PC-3 (cell line): ENCODE measurements around the gene ZBTB16. TPM values are rescaled to one million over a fixed set of nuclear protein-coding genes. Genes with fewer than 3 reads are reported as not detected.

Experiments used
- ATAC-seq: fragments of 200-7000 bp; cut with Tn5 transposase; 2 replicates; pipeline ENCODE4 v1.9.1; 2020; ENCODE audit warnings: mild to moderate bottlenecking, moderate library complexity
- BruUV-seq: library from RNA; stranded (reverse); fragments of 400-500 nt; replicated peaks from 2 replicates; lab custom pipeline; 2021; lab: Mats Ljungman, UMichigan
- CTCF ChIA-PET: fragments of 300-600 bp; sonication (Branson Sonifier 250); formaldehyde crosslinking; loops from one replicate; lab custom pipeline; 2022; ENCODE audit warnings: antibody characterized with exemption; lab: Charles Lee
- POLR2A ChIA-PET: fragments of 300-600 bp; sonication (Branson Sonifier 250); formaldehyde crosslinking; loops from one replicate; lab custom pipeline; 2022; ENCODE audit warnings: antibody characterized with exemption; ENCODE audit not compliant: unreplicated experiment; lab: Charles Lee
- DNase-seq: peaks from one replicate; pipeline ENCODE4 v3.0.0-alpha.2; 2015
- H2AFZ ChIP-seq: fragments of 300-600 bp; sonication (generic); 2 replicates; pipeline ENCODE4 v1.6.0; 2016; ENCODE audit warnings: antibody characterized with exemption, low read length
- H3F3A ChIP-seq: fragments of 300-600 bp; sonication (generic); one replicate; pipeline ENCODE4 v1.6.0; 2017; ENCODE audit warnings: antibody characterized with exemption, low read length, control low read depth, mild to moderate bottlenecking; ENCODE audit not compliant: unreplicated experiment
- H3K27ac ChIP-seq: fragments of 300-600 bp; sonication (generic); 2 replicates; pipeline ENCODE4 v1.5.1; 2016; ENCODE audit warnings: mild to moderate bottlenecking, low read length
- H3K27me3 ChIP-seq: fragments of 300-600 bp; sonication (generic); 2 replicates; pipeline ENCODE4 v1.6.1; 2016; ENCODE audit warnings: low read length, mixed read lengths
- H3K36me3 ChIP-seq: fragments of 300-600 bp; sonication (generic); 2 replicates; pipeline ENCODE4 v1.6.1; 2016; ENCODE audit warnings: low read depth, mixed run types, low read length, mixed read lengths
- H3K4me1 ChIP-seq: fragments of 300-600 bp; sonication (generic); 2 replicates; pipeline ENCODE4 v1.5.1; 2016; ENCODE audit warnings: low read length; ENCODE audit not compliant: insufficient read depth
- H3K4me2 ChIP-seq: fragments of 300-600 bp; sonication (generic); 2 replicates; pipeline ENCODE4 v1.6.0; 2016; ENCODE audit warnings: low read length
- H3K4me3 ChIP-seq: fragments of 300-600 bp; sonication (generic); 2 replicates; pipeline ENCODE4 v1.5.1; 2016; ENCODE audit warnings: mild to moderate bottlenecking, low read length, mixed read lengths
- H3K79me2 ChIP-seq: fragments of 300-600 bp; sonication (generic); 2 replicates; pipeline ENCODE4 v1.6.1; 2017; ENCODE audit warnings: low read length, mixed read lengths
- H3K9ac ChIP-seq: fragments of 300-600 bp; sonication (generic); 2 replicates; pipeline ENCODE4 v1.6.0; 2016; ENCODE audit warnings: mild to moderate bottlenecking, low read length
- H3K9me2 ChIP-seq: fragments of 300-600 bp; sonication (generic); replicated peaks from 2 replicates; pipeline ENCODE4 v1.6.1; 2016; ENCODE audit warnings: mixed run types, low read length, mixed read lengths
- H3K9me3 ChIP-seq: fragments of 300-600 bp; sonication (generic); 2 replicates; pipeline ENCODE4 v1.6.1; 2016; ENCODE audit warnings: low read length, mixed read lengths
- H4K20me1 ChIP-seq: fragments of 300-600 bp; sonication (generic); 2 replicates; pipeline ENCODE4 v1.6.1; 2016; ENCODE audit warnings: low read length, mixed read lengths
- EZH2 ChIP-seq: fragments of 300-600 bp; sonication (generic); IDR thresholded peaks from one replicate; pipeline ENCODE4 v1.6.1; 2017; ENCODE audit warnings: antibody characterized with exemption, mild to moderate bottlenecking, low read length; ENCODE audit not compliant: unreplicated experiment
- EZH2phosphoT487 ChIP-seq: fragments of 300-600 bp; sonication (generic); IDR thresholded peaks from 2 replicates; pipeline ENCODE4 v1.6.1; 2018; ENCODE audit warnings: mild to moderate bottlenecking, antibody characterized with exemption, low read length, borderline replicate concordance
- intact Hi-C: fragments of 100-400 bp; cut with micrococcal nuclease; formaldehyde crosslinking; loops from 2 replicates; pipeline ENCODE4 v1.9.0; 2023
- total RNA-seq: library from RNA; depleted of rRNA; stranded (reverse); fragments of >200 nt; gene quantifications from 2 replicates; pipeline ENCODE4 v1.2.3, GENCODE V29; 2014
- TF ChIP-seq, protein P1 (sequence below): fragments of 300-600 bp; sonication (generic); conservative IDR thresholded peaks from 2 replicates; pipeline ENCODE4 v1.5.1; 2017; ENCODE audit warnings: antibody characterized with exemption, low read depth, mild to moderate bottlenecking, low read length

Gene ZBTB16
- total RNA-seq, 1 experiment from 2014 or later: not detected

DNA sequence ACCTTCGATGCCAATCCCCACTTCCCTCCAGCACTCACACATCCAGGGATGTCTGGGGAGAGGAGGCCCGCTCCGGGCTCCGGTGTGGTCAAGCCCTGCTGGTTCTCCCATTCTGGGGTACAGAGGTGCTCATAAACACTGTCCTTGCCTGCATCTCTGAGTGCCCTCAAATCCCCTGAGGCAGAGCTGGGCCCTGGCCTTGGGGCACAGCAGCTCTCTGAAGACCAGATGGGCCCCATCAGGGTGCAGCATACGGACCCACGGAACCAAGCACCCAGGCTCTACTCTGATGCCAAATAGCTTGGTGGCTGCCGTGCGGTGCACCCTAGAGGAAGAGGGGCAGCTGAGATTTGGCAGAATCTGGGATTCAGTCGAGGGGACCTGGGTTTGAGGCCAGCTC, 201.0 kb downstream of the ZBTB16 start:
- POLR2A ChIA-PET: interaction anchor here (0.6 kb wide), 1 partner anchor 219 kb away, joined by 3 read pairs; no protein-coding TSS in a partner anchor

DNA sequence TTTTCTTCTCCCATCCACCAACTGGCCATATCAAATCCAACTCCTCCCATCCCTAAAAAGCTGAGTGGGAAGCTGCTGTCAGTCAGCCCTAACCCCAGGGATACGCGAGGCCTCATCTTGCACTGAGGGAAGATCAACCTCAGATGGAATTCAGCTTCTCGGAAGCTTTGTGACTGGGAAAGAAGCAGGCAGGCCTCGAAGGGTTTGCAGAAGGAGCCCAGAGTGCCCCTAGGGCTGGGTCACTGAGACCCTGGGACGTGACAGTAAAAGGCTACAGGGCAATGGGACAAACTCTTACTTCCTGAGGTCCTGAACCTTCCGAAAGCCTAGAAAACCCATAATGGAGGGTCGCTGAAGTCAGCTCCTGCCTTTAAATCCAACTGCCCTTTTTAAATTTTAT, 202.3 kb downstream of the ZBTB16 start:
- H3K9ac ChIP-seq: no peak overlapping the region
- no peak overlapping the region for H3K27ac ChIP-seq
- H3F3A ChIP-seq: no peaks in the 10 kb centered on the region
- H3K4me2 ChIP-seq: no peak overlapping the region
- POLR2A ChIA-PET: no interaction called here
- no peaks in the 10 kb centered on the region for H3K9me3 ChIP-seq
- H3K36me3 ChIP-seq: no peaks in the 10 kb centered on the region
- no peaks in the 10 kb centered on the region for H3K79me2 ChIP-seq
- BruUV-seq: no TSS peak
- no peak overlapping the region for H2AFZ ChIP-seq
- CTCF ChIA-PET: interaction anchor here (0.6 to 3.0 kb wide), 5 partner anchors 49 to 366 kb away, joined by 3 to 18 read pairs (median 4); no protein-coding TSS in a partner anchor
- no peak overlapping the region for H3K4me3 ChIP-seq
- ATAC-seq (no peak), DNase-seq (no peak)
- no peaks in the 10 kb centered on the region for H3K4me1 ChIP-seq
- no peaks in the 10 kb centered on the region for H3K9me2 ChIP-seq
- intact Hi-C loops: loop anchor here (1.0 to 5.0 kb wide), 5 partner anchors 225 to 954 kb away; no protein-coding TSS in a partner anchor
- no peaks in the 10 kb centered on the region for H4K20me1 ChIP-seq
- TF ChIP-seq EZH2: no peak
- TF ChIP-seq, protein P1, sequence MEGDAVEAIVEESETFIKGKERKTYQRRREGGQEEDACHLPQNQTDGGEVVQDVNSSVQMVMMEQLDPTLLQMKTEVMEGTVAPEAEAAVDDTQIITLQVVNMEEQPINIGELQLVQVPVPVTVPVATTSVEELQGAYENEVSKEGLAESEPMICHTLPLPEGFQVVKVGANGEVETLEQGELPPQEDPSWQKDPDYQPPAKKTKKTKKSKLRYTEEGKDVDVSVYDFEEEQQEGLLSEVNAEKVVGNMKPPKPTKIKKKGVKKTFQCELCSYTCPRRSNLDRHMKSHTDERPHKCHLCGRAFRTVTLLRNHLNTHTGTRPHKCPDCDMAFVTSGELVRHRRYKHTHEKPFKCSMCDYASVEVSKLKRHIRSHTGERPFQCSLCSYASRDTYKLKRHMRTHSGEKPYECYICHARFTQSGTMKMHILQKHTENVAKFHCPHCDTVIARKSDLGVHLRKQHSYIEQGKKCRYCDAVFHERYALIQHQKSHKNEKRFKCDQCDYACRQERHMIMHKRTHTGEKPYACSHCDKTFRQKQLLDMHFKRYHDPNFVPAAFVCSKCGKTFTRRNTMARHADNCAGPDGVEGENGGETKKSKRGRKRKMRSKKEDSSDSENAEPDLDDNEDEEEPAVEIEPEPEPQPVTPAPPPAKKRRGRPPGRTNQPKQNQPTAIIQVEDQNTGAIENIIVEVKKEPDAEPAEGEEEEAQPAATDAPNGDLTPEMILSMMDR: no peak
- TF ChIP-seq EZH2phosphoT487: no peak
- peaks cover 72% of the 10 kb centered on the region for H3K27me3 ChIP-seq

More for the DNA sequence above, 201.0 kb downstream of the ZBTB16 start:
- intact Hi-C loops: loop anchor here (5.0 kb wide), 1 partner anchor 953 kb away; no protein-coding TSS in a partner anchor
- no peaks in the 10 kb centered on the region for H3K36me3 ChIP-seq
- CTCF ChIA-PET: interaction anchor here (1.0 to 1.6 kb wide), 2 partner anchors 257 to 266 kb away, joined by 4 to 10 read pairs; no protein-coding TSS in a partner anchor
- H3K27me3 ChIP-seq: peaks cover 73% of the 10 kb centered on the region
- TF ChIP-seq EZH2phosphoT487 (no peak), EZH2 (no peak)
- TF ChIP-seq, protein P1: no peak
- DNase-seq (no peak), ATAC-seq (no peak)
- H2AFZ ChIP-seq: no peak overlapping the region
- H3K4me1 ChIP-seq: no peaks in the 10 kb centered on the region
- no peaks in the 10 kb centered on the region for H3K79me2 ChIP-seq
- H3K9me2 ChIP-seq: no peaks in the 10 kb centered on the region
- no peak overlapping the region for H3K27ac ChIP-seq
- H3K4me3 ChIP-seq: no peak overlapping the region
- no peaks in the 10 kb centered on the region for H3F3A ChIP-seq
- BruUV-seq: no TSS peak
- no peak overlapping the region for H3K4me2 ChIP-seq
- H4K20me1 ChIP-seq: no peaks in the 10 kb centered on the region
- no peaks in the 10 kb centered on the region for H3K9me3 ChIP-seq
- no peak overlapping the region for H3K9ac ChIP-seq
